HG03135 (cell line): Measurements from ENCODE around the gene CEP41.

ENCODE experiments used
- ATAC-seq: cut with Tn5 transposase; IDR thresholded peaks from one replicate; pipeline ENCODE4 v1.9.1; 2021; ENCODE audit warnings: mild to moderate bottlenecking, moderate library complexity; ENCODE audit not compliant: unreplicated experiment

Gene CEP41

GRCh38 chr7:130372402-130373165, 68.2 kb downstream of the CEP41 start:
- ATAC-seq, result no peak

- no peak for ATAC-seq
These were observed 69.8 kb downstream of the CEP41 start for GRCh38 chr7:130371046-130371445.

DNA sequence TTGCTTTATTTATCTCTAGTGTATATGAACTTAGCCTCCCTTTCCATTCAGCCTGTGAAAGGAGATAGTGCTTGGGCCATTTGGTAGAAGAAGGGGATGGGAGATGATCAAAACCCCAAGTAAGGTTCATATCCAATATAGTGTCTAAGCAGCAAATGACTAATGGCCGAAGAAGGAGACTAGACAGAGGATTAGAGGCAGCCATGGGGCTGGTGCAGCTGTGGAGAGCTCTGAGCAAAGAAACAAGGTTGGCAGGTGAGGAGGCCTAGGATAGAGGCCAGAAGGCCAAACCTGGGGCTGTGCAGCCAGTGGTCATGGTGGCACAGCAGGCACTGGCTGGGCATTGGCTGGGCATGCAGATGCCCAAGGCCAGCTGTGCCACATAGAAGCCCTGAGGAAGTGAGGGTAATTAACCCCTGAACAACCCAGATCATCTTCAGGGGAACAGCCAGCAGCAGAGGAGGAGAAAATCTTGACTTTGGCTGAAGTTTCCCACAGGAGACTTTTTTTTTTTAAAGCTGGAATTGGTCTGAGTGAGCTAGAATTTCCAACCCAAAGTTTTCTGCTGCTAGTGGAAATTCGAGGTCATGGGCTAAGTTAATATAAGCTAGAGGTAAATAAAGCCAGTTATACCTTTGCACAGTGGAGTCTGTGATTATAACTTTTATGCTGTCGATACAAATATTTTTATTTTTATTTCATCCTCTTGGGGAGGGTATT, 70.8 kb downstream of the CEP41 start:
- no peak for ATAC-seq

DNA sequence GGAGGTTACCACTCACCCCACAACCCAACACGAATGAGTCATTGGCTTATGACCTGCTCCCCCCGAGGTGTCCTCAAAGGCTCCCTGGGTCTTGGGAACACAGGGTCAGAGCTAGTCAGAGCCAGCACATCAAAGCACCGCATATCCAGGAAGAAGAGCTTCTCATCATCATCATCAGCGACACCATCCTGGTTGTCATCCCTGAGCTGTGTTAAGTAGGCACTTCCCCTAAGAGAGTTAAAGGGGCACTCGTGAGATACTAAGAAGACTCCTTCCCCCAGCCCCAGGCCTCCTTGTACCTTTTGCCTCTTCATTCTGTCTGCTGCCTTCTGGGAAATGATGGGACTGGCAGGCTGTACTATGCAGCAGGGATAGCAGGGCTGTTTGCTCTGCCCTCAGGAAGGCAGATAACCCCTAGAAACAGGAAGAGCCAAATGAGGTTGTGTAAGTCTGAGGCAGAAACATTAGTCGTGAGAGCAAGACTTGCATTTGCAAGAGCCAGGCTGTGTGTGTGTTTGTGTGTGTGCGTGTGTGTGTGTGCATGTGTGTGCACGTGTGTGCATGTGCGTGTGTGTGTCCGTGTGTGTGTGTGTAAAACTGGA, 71.6 kb downstream of the CEP41 start:
- no peak for ATAC-seq

GRCh38 chr7:130367836-130368746, 72.7 kb downstream of the CEP41 start:
- no peak for ATAC-seq

GRCh38 chr7:130367088-130367755, 73.6 kb downstream of the CEP41 start:
- no peak for ATAC-seq

DNA sequence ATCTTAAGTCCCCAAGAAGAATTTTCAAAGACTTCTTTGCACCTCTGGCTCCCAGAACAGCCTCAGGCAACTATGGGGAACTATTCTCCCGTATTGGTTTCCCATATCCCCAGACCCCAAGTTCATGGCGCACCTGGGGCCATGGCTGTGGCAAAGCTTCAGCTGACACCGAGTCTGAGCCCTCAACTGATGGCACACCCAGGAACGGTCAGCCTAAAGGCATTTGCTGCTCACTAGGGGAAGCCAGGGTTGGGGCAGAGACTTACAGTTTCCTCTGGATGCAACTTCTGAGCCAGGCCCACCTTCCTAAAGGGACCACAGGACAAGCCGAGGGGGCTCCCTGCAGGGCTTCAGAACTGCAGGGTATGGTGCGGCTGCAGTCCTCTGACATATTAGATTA, 74.3 kb downstream of the CEP41 start:
- ATAC-seq, result no peak

DNA sequence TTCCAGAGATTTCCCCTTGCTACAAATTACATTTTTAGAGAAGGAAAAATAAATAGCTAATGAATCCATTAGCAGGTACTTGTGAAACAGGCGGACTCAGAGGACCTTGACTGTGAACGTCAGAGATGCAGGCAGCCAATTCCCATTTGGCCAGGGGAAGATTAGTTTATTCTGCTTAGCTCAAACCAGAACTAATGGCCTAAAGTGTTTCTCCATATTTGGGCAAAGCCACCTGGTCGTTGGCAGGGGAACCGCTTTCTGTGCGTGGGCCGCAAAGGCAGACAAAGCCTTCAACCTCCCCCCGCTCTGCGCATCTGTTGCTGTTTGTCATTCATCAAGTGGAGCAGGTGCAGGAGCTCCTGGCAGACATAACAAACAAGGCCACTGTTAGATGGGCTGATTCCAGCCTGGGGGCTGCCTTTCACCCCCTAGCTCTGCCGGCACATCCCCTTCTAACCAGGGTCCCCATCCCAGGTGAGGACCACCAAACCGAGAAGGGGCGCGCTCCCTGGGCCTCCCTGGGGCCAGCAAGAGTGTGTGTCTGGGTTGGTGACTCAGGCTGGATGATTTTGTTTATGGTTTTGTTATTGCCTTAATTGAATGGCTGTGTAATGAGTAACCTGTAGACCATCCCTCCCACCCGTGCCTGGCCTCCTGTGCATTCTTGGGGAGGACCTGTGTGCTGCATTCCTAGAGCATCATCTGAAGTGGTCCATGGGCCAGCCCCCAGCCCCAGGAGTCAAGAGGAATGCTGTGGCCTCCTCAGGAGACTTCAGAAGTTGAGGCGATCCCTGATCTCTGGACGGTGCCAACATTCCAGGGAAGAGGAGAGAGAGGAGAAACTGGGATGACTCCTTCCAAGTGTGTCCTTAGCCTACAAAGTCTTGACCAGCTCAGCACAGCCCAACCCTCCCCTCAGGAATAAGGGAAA, 75.0 kb downstream of the CEP41 start:
- ATAC-seq, result peak; percentile 57

GRCh38 chr7:130365088-130365487, 75.7 kb downstream of the CEP41 start:
- ATAC-seq, result no peak

GRCh38 chr7:130364451-130364850, 76.4 kb downstream of the CEP41 start:
- ATAC-seq, result no peak

- no peak for ATAC-seq
These were observed 77.6 kb downstream of the CEP41 start for GRCh38 chr7:130363026-130363847.

DNA sequence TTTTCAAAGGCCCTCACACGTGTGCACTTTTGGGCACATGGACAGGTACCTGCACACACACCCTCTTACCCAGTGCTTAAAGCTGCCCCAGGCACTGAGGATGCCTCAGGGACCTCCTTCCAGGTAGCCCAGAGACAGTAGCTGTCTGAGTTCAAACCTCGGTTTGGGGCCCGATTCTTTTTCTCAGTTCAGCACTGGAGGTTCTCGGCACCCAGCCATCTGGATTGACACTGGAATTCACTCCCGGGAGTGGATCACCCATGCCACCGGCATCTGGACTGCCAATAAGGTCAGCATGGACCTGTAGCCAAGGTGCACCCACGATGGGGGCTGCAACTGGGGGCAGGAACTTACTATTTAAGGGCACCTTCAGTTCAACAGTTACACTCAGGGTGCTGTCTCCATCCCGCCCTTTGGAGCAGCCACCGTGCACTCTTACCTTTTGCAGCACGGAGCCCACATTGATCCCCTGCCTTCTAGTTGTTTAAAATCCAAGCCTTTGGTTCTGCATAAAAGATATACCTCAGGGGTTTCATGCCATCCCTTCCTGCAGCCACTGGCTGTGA, 78.5 kb downstream of the CEP41 start:
- ATAC-seq, result no peak

GRCh38 chr7:130361681-130362080, 79.1 kb downstream of the CEP41 start:
- ATAC-seq, result no peak

DNA sequence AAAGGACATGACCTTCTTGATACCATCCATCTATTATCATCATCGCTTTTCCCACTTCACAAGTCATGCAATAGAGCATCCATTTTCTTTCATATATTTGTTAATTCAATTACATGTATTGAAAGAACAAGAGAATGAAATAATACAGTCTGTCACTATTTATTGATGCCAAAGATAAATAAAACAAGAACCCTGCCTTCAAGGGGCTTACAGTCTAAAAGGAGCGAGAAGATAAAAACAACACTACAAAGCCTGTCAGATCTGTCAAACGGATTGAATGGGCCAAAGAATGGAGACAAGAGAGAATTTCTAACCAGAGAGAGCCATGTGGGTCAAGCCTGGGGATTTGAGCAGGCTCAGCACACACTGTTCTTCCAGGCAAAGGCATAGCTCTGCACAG, 80.3 kb downstream of the CEP41 start:
- ATAC-seq, result no peak

DNA sequence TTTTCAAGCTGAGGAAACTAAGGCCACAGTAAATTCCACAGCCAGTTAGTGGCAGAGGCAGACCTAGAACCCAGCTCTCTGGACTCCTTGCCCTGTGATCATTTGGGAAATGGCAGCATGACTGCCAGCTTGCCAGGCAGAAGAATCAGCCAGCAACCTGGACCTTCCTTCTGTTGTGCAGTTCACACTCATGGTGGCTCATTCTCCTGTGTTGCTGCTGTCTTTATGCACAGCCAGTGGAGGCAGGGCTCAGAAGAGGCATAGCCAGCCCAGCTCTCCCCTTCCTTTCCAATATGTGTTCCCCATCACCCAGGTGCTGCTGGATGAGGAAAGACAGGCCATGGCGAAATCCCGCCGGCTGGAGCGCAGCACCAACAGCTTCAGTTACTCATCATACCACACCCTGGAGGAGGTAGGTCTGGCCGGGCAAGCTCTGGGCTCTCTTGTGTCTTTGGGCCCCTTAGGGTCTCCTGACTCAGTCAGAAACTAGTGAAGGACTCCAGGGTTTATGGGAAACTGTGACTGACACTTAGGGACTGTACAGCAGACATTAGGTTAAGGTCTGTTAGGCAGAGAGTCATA, 81.4 kb downstream of the CEP41 start:
- ATAC-seq, result no peak

DNA sequence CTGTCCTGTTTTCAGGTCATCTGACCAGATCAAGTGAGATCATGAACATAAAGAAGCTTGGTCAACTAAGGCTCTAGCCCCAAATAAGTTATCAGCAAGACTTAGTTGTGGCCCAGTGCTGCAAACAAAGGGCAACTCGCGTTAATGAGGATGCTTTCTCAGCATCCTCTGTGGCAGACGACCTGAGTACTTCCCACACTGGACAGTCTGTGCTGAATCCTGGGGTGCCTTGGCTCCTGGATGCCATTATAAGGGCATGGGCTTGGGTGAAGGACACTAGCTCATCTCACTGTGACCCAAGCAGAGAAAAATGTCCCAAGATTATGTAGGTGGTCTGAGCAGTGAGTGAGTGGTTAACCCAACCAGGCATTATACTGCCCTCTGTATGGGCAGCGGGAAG, 82.3 kb downstream of the CEP41 start:
- ATAC-seq, result no peak

DNA sequence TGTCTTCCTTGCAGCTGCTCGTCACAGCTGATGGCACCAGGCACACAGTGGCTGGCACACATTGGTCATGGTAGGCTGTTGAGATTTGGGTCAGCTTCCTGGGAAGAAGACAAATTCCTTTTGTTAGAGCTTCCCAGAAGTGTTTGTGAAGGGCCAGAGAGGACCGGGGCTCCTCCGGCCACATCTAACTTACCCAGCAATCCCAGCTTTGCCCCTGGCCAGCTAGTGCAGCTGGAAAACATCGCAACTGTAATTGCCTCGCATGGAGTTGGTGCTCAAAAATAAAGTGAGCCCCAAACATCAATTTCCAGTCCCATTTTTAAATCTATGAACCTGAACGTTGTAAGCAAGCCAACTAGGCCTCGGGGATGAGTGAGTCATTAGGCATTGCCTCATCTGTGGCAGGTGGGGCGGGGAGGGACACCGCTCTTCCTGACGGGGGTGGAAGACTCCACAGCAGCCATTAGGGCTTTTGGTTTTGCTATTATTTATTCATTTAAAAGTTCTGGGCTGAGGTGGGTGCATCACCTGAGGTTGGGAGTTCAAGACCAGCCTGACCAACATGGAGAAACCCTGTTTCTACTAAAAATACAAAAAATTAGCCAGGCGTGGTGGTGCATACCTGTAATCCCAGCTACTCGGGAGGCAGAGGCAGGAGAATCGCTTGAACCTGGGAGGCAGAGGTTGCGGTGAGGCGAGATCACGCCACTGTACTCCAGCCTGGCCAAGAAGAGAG, 83.8 kb downstream of the CEP41 start:
- ATAC-seq, result no peak
